ENCODE measurements around the gene PIP5K1C. TPM values are rescaled to one million over a fixed set of nuclear protein-coding genes. Genes with fewer than 3 reads are reported as not detected.

The PIP5K1C gene
- total and polyA plus RNA-seq, 2 donors (not counting 1 experiment from before 2014, with no cell fraction given), result 10.4 to 46.7 TPM

DNA sequence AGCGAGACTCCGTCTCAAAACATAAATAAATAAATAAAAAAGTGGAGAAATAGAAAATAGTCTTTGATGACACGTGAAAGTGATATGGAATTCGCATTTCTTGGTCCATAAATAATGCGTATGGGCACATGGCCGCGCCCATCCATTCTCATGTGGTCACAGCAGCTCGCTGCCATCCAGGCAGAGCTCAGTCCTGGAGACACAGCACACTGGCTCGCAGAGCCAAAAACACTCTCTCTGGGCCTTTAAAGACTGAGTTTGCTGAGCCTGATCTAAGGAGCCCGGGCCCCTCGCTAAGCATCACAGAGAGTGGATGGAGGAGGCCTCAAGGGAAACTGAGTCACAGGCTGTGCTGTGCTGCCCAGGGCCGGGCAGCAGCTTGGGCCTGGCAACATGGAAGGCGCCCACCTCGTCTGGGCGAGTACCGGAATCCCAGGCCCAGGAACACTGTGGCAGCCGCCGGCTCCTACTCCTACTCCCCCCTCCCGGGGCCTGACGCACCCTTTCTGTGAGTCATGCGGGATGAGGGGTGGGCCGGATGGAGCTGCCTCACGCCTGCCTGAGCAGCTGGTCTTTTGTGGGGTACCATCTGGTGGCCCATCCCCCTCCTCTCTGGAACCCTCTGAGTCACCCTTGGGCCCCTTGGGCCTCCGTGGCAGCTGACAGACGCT lies 44.7 kb downstream of the PIP5K1C start:
- DNase-seq (peak; percentile 41), ATAC-seq (ENCODE audit: low read depth) (peak; percentile 81)
- Histone ChIP-seq H3K4me2 (replicated peaks; ENCODE audit: low read depth, low read length, poor library complexity, severe bottlenecking) (no peak overlapping the region), H3K36me3 (replicated peaks in 1 of 2; ENCODE audit: control extremely low read depth in 1 of 2, control insufficient read depth in 1 of 2, extremely low read depth in 1 of 2, insufficient read depth in 2 of 2, low read length in 1 of 2) (peaks cover 0 to 27% of the 10 kb centered on the region in 2 experiments), H3K4me3 (ENCODE audit: control extremely low read depth in 1 of 5, extremely low read depth in 1 of 5, insufficient read depth in 1 of 5, low read depth in 2 of 5, low read length in 4 of 5) (no peak overlapping the region), H3K27me3 (replicated peaks in 1 of 4; ENCODE audit: control extremely low read depth in 1 of 4, control insufficient read depth in 3 of 4, insufficient read depth in 4 of 4, low read length in 3 of 4) (no peaks in the 10 kb centered on the region), H2AFZ (ENCODE audit: insufficient read depth, low read depth, low read length, poor library complexity, severe bottlenecking) (no peak overlapping the region), H4K20me1 (ENCODE audit: control insufficient read depth, insufficient read depth, low read length, poor library complexity, severe bottlenecking) (no peaks in the 10 kb centered on the region), H3K9me3 (ENCODE audit: control extremely low read depth in 1 of 3, control insufficient read depth in 2 of 3, insufficient read depth in 1 of 3, low read length in 2 of 3) (peaks cover 0 to 10% (median 0%) of the 10 kb centered on the region in 3 donors), H3K27ac (ENCODE audit: low read length in 2 of 2) (no peak overlapping the region), H3K9ac (ENCODE audit: low read length) (no peak overlapping the region), H3K4me1 (ENCODE audit: control insufficient read depth in 2 of 2, insufficient read depth in 2 of 2, low read length in 2 of 2) (peaks cover 0 to 12% of the 10 kb centered on the region in 2 donors), H3K79me2 (ENCODE audit: control insufficient read depth, insufficient read depth, low read length) (no peaks in the 10 kb centered on the region)
- Mint-ChIP-seq H3K4me1 (peaks cover 2% of the 10 kb centered on the region), H3K27me3 (no peaks in the 10 kb centered on the region), H3K27ac (no peak overlapping the region), H3K4me3 (no peak overlapping the region), H3K9me3 (ENCODE audit: insufficient read depth) (no peaks in the 10 kb centered on the region)
- intact Hi-C loops (cut with micrococcal nuclease), result no loop called here
- TF ChIP-seq EZH2 (IDR thresholded peaks at IDR 0.05; ENCODE audit: borderline replicate concordance, insufficient read depth, low read depth, low read length, poor library complexity, severe bottlenecking), result no peak
- TF ChIP-seq CTCF (IDR thresholded peaks at IDR 0.05), result no peak
- WGBS (ENCODE audit: insufficient coverage), result 84% methylated on average over 19 of the region's 25 CpGs
- CTCF ChIA-PET, result interaction anchor here (0.9 to 2.0 kb wide), 4 partner anchors 11 to 110 kb away, joined by 3 to 6 read pairs (median 4); partner anchors contain the start of gene PIP5K1C
- POLR2A ChIA-PET, result interaction anchor here (0.6 kb wide), 1 partner anchor 38 kb away, joined by 6 read pairs; no protein-coding TSS in a partner anchor

- H4K20me1 ChIP-seq (ENCODE audit: control insufficient read depth, insufficient read depth, low read length, poor library complexity, severe bottlenecking), result no peaks in the 10 kb centered on the region
- DNase-seq (no peak), ATAC-seq (ENCODE audit: low read depth) (no peak)
- H3K79me2 ChIP-seq (ENCODE audit: control insufficient read depth, insufficient read depth, low read length), result no peaks in the 10 kb centered on the region
- no peak overlapping the region for H3K4me2 ChIP-seq (replicated peaks; ENCODE audit: low read depth, low read length, poor library complexity, severe bottlenecking)
- POLR2A ChIA-PET, result interaction anchor here (0.7 kb wide), 1 partner anchor 62 kb away, joined by 3 read pairs; no protein-coding TSS in a partner anchor
- TF ChIP-seq EZH2 (IDR thresholded peaks at IDR 0.05; ENCODE audit: borderline replicate concordance, insufficient read depth, low read depth, low read length, poor library complexity, severe bottlenecking), result no peak
- no peak for TF ChIP-seq CTCF (IDR thresholded peaks at IDR 0.05)
- intact Hi-C loops (cut with micrococcal nuclease), result no loop called here
- peaks cover 0 to 27% of the 10 kb centered on the region in 2 experiments for H3K36me3 ChIP-seq (replicated peaks in 1 of 2; ENCODE audit: control extremely low read depth in 1 of 2, control insufficient read depth in 1 of 2, extremely low read depth in 1 of 2, insufficient read depth in 2 of 2, low read length in 1 of 2)
- 98% methylated on average over 17 of the region's 20 CpGs for WGBS (ENCODE audit: insufficient coverage)
- H3K27me3 Mint-ChIP-seq, result no peaks in the 10 kb centered on the region
- H3K27me3 ChIP-seq (replicated peaks in 1 of 4; ENCODE audit: control extremely low read depth in 1 of 4, control insufficient read depth in 3 of 4, insufficient read depth in 4 of 4, low read length in 3 of 4), result no peaks in the 10 kb centered on the region
- H3K4me1 Mint-ChIP-seq, result peaks cover 2% of the 10 kb centered on the region
- H3K9ac ChIP-seq (ENCODE audit: low read length), result no peak overlapping the region
- peaks cover 0 to 12% of the 10 kb centered on the region in 2 donors for H3K4me1 ChIP-seq (ENCODE audit: control insufficient read depth in 2 of 2, insufficient read depth in 2 of 2, low read length in 2 of 2)
- H3K4me3 Mint-ChIP-seq, result no peak overlapping the region
- CTCF ChIA-PET, result interaction anchor here (2.0 kb wide), 1 partner anchor 13 kb away, joined by 6 read pairs; no protein-coding TSS in a partner anchor
- H2AFZ ChIP-seq (ENCODE audit: insufficient read depth, low read depth, low read length, poor library complexity, severe bottlenecking), result no peak overlapping the region
- no peaks in the 10 kb centered on the region for H3K9me3 Mint-ChIP-seq (ENCODE audit: insufficient read depth)
- H3K27ac Mint-ChIP-seq, result no peak overlapping the region
- peaks cover 0 to 10% (median 0%) of the 10 kb centered on the region in 3 donors for H3K9me3 ChIP-seq (ENCODE audit: control extremely low read depth in 1 of 3, control insufficient read depth in 2 of 3, insufficient read depth in 1 of 3, low read length in 2 of 3)
- no peak overlapping the region for H3K4me3 ChIP-seq (ENCODE audit: control extremely low read depth in 1 of 5, extremely low read depth in 1 of 5, insufficient read depth in 1 of 5, low read depth in 2 of 5, low read length in 4 of 5)
- H3K27ac ChIP-seq (ENCODE audit: low read length in 2 of 2), result no peak overlapping the region
Observed at GRCh38 chr19:3653865-3654513, 46.3 kb downstream of the PIP5K1C start.

Measured in B cell (primary cell).